Panc1 (cell line): ENCODE results near the gene CASP10. TPM values are rescaled to one million over a fixed set of nuclear protein-coding genes. Genes with fewer than 3 reads are reported as not detected.

Experiments
- ATAC-seq: fragments of 200-7000 bp; cut with Tn5 transposase; 2 replicates; pipeline ENCODE4 v1.9.1; 2020; ENCODE audit warnings: mild to moderate bottlenecking, moderate library complexity
- BruUV-seq: library from RNA; stranded (reverse); fragments of 400-500 nt; replicated peaks from 2 replicates; lab custom pipeline; 2021; lab: Mats Ljungman, UMichigan
- CTCF ChIA-PET: fragments of 300-600 bp; sonication (Branson Sonifier 250); formaldehyde crosslinking; loops from one replicate; lab custom pipeline; 2022; ENCODE audit warnings: antibody characterized with exemption; lab: Charles Lee
- POLR2A ChIA-PET: fragments of 300-600 bp; sonication (Branson Sonifier 250); formaldehyde crosslinking; loops from one replicate; lab custom pipeline; 2022; ENCODE audit warnings: antibody characterized with exemption; lab: Charles Lee
- DNase-seq: peaks from one replicate; pipeline ENCODE4 v3.0.0-alpha.2; 2010; ENCODE audit warnings: low read depth, low spot score
- H3K27ac ChIP-seq: 2 replicates; pipeline ENCODE4 v1.5.1; 2011; ENCODE audit warnings: mild to moderate bottlenecking, low read length, inconsistent platforms
- H3K27me3 ChIP-seq: fragments of 200-500 bp; sonication (Bioruptor generic); 2 replicates; pipeline ENCODE4 v1.6.0; 2014; ENCODE audit warnings: low read length, inconsistent platforms; ENCODE audit not compliant: control insufficient read depth, insufficient read depth
- H3K36me3 ChIP-seq: fragments of 200-500 bp; sonication (Bioruptor generic); 2 replicates; pipeline ENCODE4 v1.5.1; 2014; ENCODE audit warnings: inconsistent platforms, mild to moderate bottlenecking, low read length, moderate library complexity; ENCODE audit not compliant: control insufficient read depth, insufficient read depth
- H3K4me1 ChIP-seq: 2 replicates; pipeline ENCODE4 v1.5.1; 2011; ENCODE audit warnings: inconsistent platforms, mild to moderate bottlenecking, low read length, moderate library complexity; ENCODE audit not compliant: control insufficient read depth, insufficient read depth
- H3K4me3 ChIP-seq, 2 experiments: 2 replicates each; pipeline ENCODE4 v1.5.1; 2011 to 2012; ENCODE audit warnings: low read depth in 2 of 2, low read length in 2 of 2, mild to moderate bottlenecking in 2 of 2, inconsistent platforms in 1 of 2, moderate library complexity in 1 of 2
- H3K9me3 ChIP-seq: fragments of 200-500 bp; sonication (Bioruptor generic); 2 replicates; pipeline ENCODE4 v1.5.1; 2014; ENCODE audit warnings: low read depth, mild to moderate bottlenecking, inconsistent platforms, low read length, moderate library complexity; ENCODE audit not compliant: control insufficient read depth, insufficient read depth
- POLR2AphosphoS5 ChIP-seq: IDR thresholded peaks from 2 replicates; pipeline ENCODE4 v1.6.1; 2012; ENCODE audit warnings: mild to moderate bottlenecking, low read depth, low read length, moderate library complexity
- SIN3A ChIP-seq: IDR thresholded peaks from 2 replicates; pipeline ENCODE4 v1.6.1; 2012; ENCODE audit warnings: low read depth, mild to moderate bottlenecking, low read length, moderate library complexity, borderline replicate concordance; ENCODE audit not compliant: insufficient read depth
- TCF7L2 ChIP-seq: IDR thresholded peaks from 2 replicates; pipeline ENCODE4 v1.6.1; 2011; ENCODE audit warnings: mild to moderate bottlenecking, low read depth, low read length, inconsistent platforms
- in situ Hi-C: cut with HindIII; loops from 2 replicates; pipeline ENCODE4 v1.10.0; 2016; ENCODE audit warnings: low sequenced_read_pairs, low pct_unique_long_range_greater_than_20kb
- intact Hi-C: fragments of 100-400 bp; cut with micrococcal nuclease; formaldehyde crosslinking; loops from one replicate; pipeline ENCODE4 v1.10.0; 2022; ENCODE audit not compliant: unreplicated experiment
- total RNA-seq: library from RNA; stranded (reverse); gene quantifications from one replicate; pipeline ENCODE4 v1.2.1, GENCODE V29; 2021; ENCODE audit not compliant: unreplicated experiment
- TF ChIP-seq, protein P1 (sequence below), 2 experiments: IDR thresholded peaks; 2 replicates each; pipeline ENCODE4 v1.6.1; 2011 to 2012; ENCODE audit warnings: low read depth in 2 of 2, control low read depth in 1 of 2, low read length in 1 of 2, mild to moderate bottlenecking in 1 of 2, moderate library complexity in 1 of 2; ENCODE audit not compliant: insufficient read depth in 1 of 2
- TF ChIP-seq, protein P2 (sequence below): fragments of 450-650 bp; IDR thresholded peaks from 2 replicates; pipeline ENCODE4 v1.5.1; 2017; ENCODE audit warnings: mild to moderate bottlenecking

Gene CASP10
- total RNA-seq, 1 experiment from 2014 or later = 0.87 TPM

DNA sequence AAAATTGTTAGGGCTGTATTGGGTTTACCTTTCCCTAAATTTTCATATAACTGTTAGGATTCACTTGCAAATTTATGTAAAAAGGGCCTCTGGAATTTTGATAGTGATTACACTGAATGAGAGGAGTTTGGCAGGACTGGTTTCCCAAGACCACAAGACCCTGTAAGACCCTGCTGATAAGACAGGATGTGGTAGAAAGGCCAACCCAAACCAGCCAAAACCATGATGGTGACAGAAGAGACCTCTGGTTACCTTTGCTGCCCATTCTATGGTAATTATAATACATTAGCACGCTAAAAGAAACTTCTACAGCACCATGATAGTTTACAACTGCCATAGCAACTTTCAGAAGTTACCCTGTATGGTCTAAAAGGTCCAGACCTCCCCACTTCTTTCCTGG is 8.3 kb upstream of the CASP10 start:
- in situ Hi-C loops (no loop called here), intact Hi-C loops (no loop called here)
- DNase-seq (no peak), ATAC-seq (no peak)
- Histone ChIP-seq H3K9me3 (no peaks in the 10 kb centered on the region), H3K27me3 (no peaks in the 10 kb centered on the region), H3K27ac (no peak overlapping the region), H3K4me1 (no peaks in the 10 kb centered on the region), H3K4me3 (no peak overlapping the region), H3K36me3 (no peaks in the 10 kb centered on the region)
- POLR2A ChIA-PET = no interaction called here
- no peak for TF ChIP-seq TCF7L2
- TF ChIP-seq, protein P1, sequence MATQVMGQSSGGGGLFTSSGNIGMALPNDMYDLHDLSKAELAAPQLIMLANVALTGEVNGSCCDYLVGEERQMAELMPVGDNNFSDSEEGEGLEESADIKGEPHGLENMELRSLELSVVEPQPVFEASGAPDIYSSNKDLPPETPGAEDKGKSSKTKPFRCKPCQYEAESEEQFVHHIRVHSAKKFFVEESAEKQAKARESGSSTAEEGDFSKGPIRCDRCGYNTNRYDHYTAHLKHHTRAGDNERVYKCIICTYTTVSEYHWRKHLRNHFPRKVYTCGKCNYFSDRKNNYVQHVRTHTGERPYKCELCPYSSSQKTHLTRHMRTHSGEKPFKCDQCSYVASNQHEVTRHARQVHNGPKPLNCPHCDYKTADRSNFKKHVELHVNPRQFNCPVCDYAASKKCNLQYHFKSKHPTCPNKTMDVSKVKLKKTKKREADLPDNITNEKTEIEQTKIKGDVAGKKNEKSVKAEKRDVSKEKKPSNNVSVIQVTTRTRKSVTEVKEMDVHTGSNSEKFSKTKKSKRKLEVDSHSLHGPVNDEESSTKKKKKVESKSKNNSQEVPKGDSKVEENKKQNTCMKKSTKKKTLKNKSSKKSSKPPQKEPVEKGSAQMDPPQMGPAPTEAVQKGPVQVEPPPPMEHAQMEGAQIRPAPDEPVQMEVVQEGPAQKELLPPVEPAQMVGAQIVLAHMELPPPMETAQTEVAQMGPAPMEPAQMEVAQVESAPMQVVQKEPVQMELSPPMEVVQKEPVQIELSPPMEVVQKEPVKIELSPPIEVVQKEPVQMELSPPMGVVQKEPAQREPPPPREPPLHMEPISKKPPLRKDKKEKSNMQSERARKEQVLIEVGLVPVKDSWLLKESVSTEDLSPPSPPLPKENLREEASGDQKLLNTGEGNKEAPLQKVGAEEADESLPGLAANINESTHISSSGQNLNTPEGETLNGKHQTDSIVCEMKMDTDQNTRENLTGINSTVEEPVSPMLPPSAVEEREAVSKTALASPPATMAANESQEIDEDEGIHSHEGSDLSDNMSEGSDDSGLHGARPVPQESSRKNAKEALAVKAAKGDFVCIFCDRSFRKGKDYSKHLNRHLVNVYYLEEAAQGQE (IDR thresholded peaks at IDR 0.05; ENCODE audit: insufficient read depth in 1 of 2, low read depth in 2 of 2, low read length in 1 of 2) = no peak
- TF ChIP-seq, protein P2, sequence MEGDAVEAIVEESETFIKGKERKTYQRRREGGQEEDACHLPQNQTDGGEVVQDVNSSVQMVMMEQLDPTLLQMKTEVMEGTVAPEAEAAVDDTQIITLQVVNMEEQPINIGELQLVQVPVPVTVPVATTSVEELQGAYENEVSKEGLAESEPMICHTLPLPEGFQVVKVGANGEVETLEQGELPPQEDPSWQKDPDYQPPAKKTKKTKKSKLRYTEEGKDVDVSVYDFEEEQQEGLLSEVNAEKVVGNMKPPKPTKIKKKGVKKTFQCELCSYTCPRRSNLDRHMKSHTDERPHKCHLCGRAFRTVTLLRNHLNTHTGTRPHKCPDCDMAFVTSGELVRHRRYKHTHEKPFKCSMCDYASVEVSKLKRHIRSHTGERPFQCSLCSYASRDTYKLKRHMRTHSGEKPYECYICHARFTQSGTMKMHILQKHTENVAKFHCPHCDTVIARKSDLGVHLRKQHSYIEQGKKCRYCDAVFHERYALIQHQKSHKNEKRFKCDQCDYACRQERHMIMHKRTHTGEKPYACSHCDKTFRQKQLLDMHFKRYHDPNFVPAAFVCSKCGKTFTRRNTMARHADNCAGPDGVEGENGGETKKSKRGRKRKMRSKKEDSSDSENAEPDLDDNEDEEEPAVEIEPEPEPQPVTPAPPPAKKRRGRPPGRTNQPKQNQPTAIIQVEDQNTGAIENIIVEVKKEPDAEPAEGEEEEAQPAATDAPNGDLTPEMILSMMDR = no peak
- CTCF ChIA-PET = no interaction called here
- no TSS peak for BruUV-seq

DNA sequence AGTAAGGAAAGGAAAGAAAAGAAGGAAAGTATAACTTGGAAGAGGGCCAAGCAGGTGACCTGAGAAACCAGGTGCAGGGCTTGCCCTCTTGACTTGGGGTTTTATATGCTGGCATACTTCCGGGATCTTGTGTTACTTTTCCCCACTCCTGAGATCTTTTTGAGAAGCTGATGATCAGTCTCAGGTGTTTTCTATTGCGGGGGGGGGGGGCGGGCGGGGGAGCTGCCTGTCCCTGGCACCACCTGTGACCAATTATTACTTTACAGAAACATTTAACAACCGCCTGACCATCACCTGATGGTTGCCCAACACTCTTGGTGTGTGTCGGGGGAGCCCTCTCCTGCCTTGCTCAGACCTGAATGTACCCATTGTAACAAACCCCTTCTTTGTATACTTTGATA is 6.9 kb upstream of the CASP10 start:
- no peak for ATAC-seq
- CTCF ChIA-PET = no interaction called here

DNA sequence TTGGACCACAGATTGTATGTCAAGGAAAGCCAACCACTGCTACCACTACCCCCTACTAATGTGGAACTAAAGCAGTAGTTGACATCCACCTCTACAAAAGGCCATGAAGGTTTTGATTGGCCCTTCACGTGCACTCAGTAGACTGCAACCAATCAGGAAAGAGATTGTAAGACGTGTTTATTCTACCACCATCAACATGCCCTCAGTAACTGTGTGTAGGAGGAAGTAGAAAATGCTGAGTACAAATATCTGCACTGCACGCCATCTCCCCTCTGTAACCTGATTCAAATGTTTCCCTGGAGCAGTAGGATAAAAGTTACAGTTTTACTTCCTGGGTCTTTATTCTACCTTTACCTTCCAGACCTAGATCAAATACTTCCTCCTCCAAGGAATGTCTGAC is 2.9 kb upstream of the CASP10 start:
- Histone ChIP-seq H3K27ac (no peak overlapping the region), H3K9me3 (no peaks in the 10 kb centered on the region), H3K4me1 (no peaks in the 10 kb centered on the region; the same call in 1 of the 2 replicates), H3K27me3 (no peaks in the 10 kb centered on the region), H3K36me3 (no peaks in the 10 kb centered on the region), H3K4me3 (no peak overlapping the region)
- in situ Hi-C loops = no loop called here
- no peak for TF ChIP-seq SIN3A
- no peak for TF ChIP-seq POLR2AphosphoS5
- TF ChIP-seq, protein P1 (IDR thresholded peaks at IDR 0.05; ENCODE audit: insufficient read depth in 1 of 2, low read depth in 2 of 2, low read length in 1 of 2) = no peak
- TF ChIP-seq, protein P2 = no peak
- no peak for TF ChIP-seq TCF7L2
- DNase-seq (no peak), ATAC-seq (no peak)
- BruUV-seq = no TSS peak
- POLR2A ChIA-PET = no interaction called here
- intact Hi-C loops = no loop called here
- CTCF ChIA-PET = no interaction called here

More for the DNA sequence above, 6.9 kb upstream of the CASP10 start:
- Histone ChIP-seq H3K36me3 (no peaks in the 10 kb centered on the region), H3K4me1 (no peaks in the 10 kb centered on the region), H3K9me3 (no peaks in the 10 kb centered on the region), H3K4me3 (no peak overlapping the region), H3K27me3 (no peaks in the 10 kb centered on the region), H3K27ac (no peak overlapping the region)
- in situ Hi-C loops (no loop called here), intact Hi-C loops (loop anchor here (2.0 kb wide), 1 partner anchor 271 kb away; no protein-coding TSS in a partner anchor)
- no peak for DNase-seq
- no TSS peak for BruUV-seq
- POLR2A ChIA-PET = no interaction called here
- TF ChIP-seq, protein P2 = no peak
